Measurements from ENCODE around the gene PPP1R9A. TPM values are rescaled to one million over a fixed set of nuclear protein-coding genes. Genes with fewer than 3 reads are reported as not detected.

PPP1R9A gene
- total RNA-seq, 4 donors from 2014 or later, result 4.7 to 23.9 (median 11.8) TPM

- no peak for TF ChIP-seq POLR2A (IDR thresholded peaks at IDR 0.05)
- no peak for TF ChIP-seq CTCF (IDR thresholded peaks at IDR 0.05)
- Histone ChIP-seq H3K36me3 (no peaks in the 10 kb centered on the region), H3K27me3 (no peaks in the 10 kb centered on the region), H3K9me3 (peaks cover 0 to 8% (median 0%) of the 10 kb centered on the region in 4 donors), H3K27ac (no peak overlapping the region), H3K4me1 (no peaks in the 10 kb centered on the region), H3K4me3 (no peak overlapping the region)
- DNase-seq, result no peak
These were observed 29.4 kb upstream of the PPP1R9A start for GRCh38 chr7:94877731-94878670.

GRCh38 chr7:94882891-94883290, 24.5 kb upstream of the PPP1R9A start:
- no peaks in the 10 kb centered on the region for H3K27me3 ChIP-seq
- H3K27ac ChIP-seq, result no peak overlapping the region
- no peak for TF ChIP-seq POLR2A (IDR thresholded peaks at IDR 0.05)
- no peak for TF ChIP-seq CTCF (IDR thresholded peaks at IDR 0.05)

GRCh38 chr7:94883616-94884015, 23.8 kb upstream of the PPP1R9A start:
- no peak for DNase-seq
- H3K4me1 ChIP-seq, result no peaks in the 10 kb centered on the region
- H3K4me3 ChIP-seq, result no peak overlapping the region
- H3K27me3 ChIP-seq, result no peaks in the 10 kb centered on the region
- TF ChIP-seq CTCF (IDR thresholded peaks at IDR 0.05) (no peak), POLR2A (IDR thresholded peaks at IDR 0.05) (no peak)
- H3K27ac ChIP-seq, result no peak overlapping the region
- H3K9me3 ChIP-seq, result no peaks in the 10 kb centered on the region
- no peaks in the 10 kb centered on the region for H3K36me3 ChIP-seq

More at GRCh38 chr7:94882891-94883290, 24.5 kb upstream of the PPP1R9A start:
- Histone ChIP-seq H3K4me1 (no peaks in the 10 kb centered on the region), H3K36me3 (no peaks in the 10 kb centered on the region), H3K4me3 (no peak overlapping the region), H3K9me3 (peaks cover 0 to 6% (median 0%) of the 10 kb centered on the region in 4 donors)
- no peak for DNase-seq

- TF ChIP-seq POLR2A (IDR thresholded peaks at IDR 0.05) (no peak), CTCF (IDR thresholded peaks at IDR 0.05) (peak in 1 of 6 experiments; percentile 30)
- no peaks in the 10 kb centered on the region for H3K36me3 ChIP-seq
- H3K4me1 ChIP-seq, result no peaks in the 10 kb centered on the region
- no peaks in the 10 kb centered on the region for H3K27me3 ChIP-seq
- DNase-seq, result no peak
- H3K9me3 ChIP-seq, result no peaks in the 10 kb centered on the region
- no peak overlapping the region for H3K27ac ChIP-seq
- H3K4me3 ChIP-seq, result no peak overlapping the region
These were observed 18.8 kb upstream of the PPP1R9A start for GRCh38 chr7:94888551-94888950.

- no peaks in the 10 kb centered on the region for H3K36me3 ChIP-seq
- no peak for DNase-seq
- no peak for TF ChIP-seq CTCF (IDR thresholded peaks at IDR 0.05)
- no peak for TF ChIP-seq POLR2A (IDR thresholded peaks at IDR 0.05)
- H3K4me3 ChIP-seq, result no peak overlapping the region
- H3K9me3 ChIP-seq, result no peaks in the 10 kb centered on the region
- no peaks in the 10 kb centered on the region for H3K27me3 ChIP-seq
- H3K27ac ChIP-seq, result no peak overlapping the region
- H3K4me1 ChIP-seq, result no peaks in the 10 kb centered on the region
These were observed 18.3 kb upstream of the PPP1R9A start for GRCh38 chr7:94888995-94889523.

Data from Peyer's patch (tissue), 4 donors.